AML-193 (cell line): ENCODE measurements around the gene RAP1GDS1.
"Not testable (repeated sequence)": the region's sequence is repeated elsewhere in the genome, so short reads cannot be mapped to it uniquely, and the experiment has no call there.

ENCODE experiments used
- DNase-seq, 2 experiments: peaks; one replicate each; lab custom pipeline; 2025; lab: John Stamatoyannopoulos, UW

The RAP1GDS1 gene

DNA sequence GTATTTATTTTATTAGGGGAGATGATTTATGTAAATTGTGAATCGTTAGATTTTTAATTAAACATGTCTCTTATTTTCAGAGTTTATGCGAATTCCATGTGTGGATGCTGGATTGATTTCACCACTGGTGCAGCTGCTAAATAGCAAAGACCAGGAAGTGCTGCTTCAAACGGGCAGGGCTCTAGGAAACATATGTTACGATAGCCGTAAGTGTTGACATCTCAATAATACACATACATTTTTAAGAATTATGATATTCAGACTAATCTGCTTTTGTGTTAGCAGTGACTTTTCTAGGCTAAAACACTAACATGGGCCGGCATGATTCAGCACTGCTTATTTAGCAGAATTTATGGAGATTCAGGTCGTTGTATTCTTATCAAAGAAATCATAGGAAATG lies 91.2 kb downstream of the RAP1GDS1 start:
- no peak for DNase-seq

- DNase-seq = no peak
These were observed 91.8 kb downstream of the RAP1GDS1 start for GRCh38 chr4:98352940-98353339.

DNA sequence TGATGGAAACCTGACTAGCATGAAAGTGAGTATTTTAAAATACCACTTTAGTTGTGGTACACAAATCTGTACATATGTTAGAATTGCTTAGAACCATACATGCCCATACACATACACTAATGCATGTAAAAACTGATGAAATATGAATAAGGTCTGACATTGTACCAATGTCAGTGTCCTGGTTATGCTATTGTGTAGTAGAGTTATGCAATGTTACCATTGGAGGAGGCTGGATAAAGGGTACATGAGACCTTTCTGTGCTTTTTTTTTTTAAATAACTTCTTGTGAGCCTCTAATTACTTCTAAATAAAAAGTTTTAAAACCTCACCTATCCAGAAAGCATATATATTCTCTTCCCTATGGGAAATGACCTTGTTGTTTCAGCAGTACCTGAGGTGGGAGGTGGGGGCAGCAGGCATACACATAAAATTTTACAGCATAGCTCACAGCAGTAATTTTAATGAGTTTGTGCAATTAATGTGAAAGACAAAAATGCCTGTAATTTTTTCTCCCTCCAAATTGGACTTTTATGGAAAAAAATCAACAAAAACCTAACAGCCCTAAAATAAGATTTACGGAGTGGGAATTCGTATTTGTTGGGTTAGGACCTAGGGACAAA lies 97.6 kb downstream of the RAP1GDS1 start:
- DNase-seq = no peak

DNA sequence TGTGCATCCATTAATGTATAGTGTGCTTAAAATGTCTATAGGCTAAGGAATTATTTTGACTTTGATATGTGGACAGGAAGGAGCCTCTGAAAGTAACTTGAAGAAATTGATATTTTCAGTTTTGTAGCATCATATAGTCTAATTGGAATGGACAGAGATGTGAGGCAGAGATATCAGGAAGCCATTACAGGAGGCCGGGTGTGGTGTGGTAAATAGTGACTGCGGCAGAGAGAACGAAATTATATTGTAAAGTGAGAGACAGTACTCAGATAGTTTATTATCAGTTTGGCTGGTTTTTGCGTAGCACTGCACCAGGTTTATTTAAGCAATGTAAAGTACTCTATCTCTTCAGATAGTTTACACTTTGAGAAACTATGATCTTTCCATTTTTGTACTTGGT lies 98.5 kb downstream of the RAP1GDS1 start:
- DNase-seq = no peak

GRCh38 chr4:98363431-98363830 lies 102.2 kb downstream of the RAP1GDS1 start:
- no peak for DNase-seq

GRCh38 chr4:98366275-98366674 lies 105.1 kb downstream of the RAP1GDS1 start:
- DNase-seq = not testable (repeated sequence)

DNA sequence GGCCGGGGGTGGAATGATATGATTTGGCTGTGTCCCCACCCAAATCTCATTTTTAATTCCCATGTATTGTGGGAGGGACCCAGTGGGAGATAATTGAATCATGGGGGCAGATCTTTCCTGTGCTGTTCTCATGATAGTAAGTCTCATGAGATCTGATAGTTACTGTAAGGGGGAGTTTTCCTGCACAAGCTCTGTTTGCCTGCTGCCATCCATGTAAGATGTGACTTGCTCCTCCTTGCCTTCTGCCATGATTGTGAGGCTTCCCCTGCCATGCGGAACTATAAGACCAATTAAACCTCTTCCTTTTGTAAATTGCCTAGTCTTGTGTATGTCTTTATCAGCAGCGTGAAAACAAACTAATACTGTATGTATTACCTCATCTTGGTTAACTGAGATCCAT lies 106.8 kb downstream of the RAP1GDS1 start:
- not testable (repeated sequence) for DNase-seq

DNA sequence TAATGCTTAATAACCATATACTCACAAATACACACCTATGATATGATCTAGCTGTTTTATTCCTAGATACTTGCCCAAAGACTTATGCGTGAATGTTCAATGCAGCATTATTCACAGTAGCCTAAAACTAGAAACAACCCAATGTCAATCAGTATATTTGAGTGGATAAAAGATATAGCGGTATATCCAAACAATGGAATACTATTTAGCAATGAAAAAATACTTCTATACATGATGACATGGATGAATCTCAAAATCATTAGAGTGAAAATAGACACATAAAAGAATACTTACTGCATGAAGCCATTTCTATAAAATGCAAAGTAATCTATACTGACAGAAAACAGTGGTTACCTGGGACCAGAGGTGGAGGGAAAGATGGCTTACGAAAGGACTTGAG lies 108.1 kb downstream of the RAP1GDS1 start:
- DNase-seq = no peak

DNA sequence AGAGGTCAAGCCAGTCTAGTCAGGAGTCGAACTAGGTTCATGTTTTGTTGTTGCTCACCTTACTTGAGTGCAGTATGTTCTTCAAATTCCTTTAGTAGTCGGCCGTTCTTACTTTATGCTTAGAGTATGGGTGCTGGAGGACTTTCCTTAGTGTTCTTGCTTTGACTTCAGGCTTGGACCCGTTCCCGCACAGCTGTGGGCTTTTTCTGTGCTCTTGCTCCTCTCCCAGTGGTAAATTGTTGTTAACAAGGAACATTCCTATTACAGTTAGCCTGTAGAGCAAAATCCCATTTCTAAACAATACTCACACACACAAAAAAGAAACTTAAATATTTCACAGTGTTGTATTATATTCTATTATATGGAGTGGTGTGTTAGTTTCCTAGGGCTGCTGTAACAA lies 113.5 kb downstream of the RAP1GDS1 start:
- no peak for DNase-seq

- no peak for DNase-seq
These were observed 116.4 kb downstream of the RAP1GDS1 start for GRCh38 chr4:98377559-98377958.

GRCh38 chr4:98381306-98381705 lies 120.1 kb downstream of the RAP1GDS1 start:
- no peak for DNase-seq

DNA sequence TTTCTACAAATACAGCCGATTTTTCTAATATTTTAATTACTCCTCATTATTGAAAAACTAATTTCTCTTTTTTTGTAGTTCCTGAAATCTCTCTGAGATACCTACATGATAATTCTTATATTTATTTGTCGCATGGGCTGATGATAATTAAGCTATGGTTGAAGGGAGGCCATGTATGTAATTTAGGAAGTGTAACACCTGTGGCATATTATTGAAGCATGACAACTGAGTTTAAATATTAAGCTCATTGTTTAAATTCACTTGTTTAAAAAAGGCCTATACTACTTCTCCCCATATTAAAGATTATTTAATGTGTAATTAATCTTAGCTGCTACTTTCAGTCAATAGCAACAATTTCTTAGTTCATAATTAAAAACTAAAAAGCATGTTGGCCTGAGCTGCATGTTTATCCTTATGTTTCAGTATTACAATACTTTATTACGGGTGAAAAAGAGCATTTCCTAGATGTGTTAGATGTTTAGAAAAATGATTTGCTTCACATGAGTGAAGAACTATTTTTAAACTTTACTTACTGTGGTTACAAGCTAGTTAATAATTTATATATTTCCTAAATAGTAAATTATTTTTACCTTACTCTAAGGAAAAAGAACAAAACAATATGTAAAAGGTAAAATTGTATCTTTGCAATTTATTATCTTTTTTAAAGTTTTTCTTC lies 122.4 kb downstream of the RAP1GDS1 start:
- no peak for DNase-seq

GRCh38 chr4:98385831-98386230 lies 124.6 kb downstream of the RAP1GDS1 start:
- no peak for DNase-seq

DNA sequence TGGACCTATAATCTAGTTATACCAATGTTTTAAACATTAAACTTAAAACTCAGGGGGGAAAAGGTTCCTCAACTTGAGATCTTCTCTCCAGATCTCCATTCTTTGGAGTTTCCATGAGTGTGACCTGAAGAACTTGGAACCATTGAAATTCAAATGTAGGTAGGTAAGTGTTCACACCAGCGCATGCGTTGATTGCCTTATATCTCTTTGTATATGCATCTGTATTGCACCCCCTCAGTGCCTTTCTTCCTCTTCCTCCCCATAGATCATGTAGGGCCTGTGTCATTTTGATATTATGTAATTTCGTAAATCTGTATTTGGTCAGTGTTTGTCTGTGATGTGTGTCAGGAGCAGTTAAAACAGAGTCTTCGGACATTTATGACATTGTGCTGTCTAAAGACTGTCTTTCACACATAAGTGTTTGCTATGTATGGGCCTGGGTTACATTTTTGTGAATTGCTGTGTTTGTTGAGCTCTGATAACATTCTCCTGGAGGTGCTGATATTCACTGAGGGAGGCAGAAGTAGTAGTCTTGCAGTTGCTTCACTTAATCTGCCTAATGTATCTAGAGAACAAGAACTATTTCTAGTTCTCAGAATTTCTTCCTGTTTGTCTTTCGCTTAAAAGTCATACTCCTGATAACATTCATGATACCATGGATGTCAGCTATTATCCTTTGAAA lies 126.3 kb downstream of the RAP1GDS1 start:
- DNase-seq = no peak

GRCh38 chr4:98394134-98394533 lies 132.9 kb downstream of the RAP1GDS1 start:
- no peak for DNase-seq

DNA sequence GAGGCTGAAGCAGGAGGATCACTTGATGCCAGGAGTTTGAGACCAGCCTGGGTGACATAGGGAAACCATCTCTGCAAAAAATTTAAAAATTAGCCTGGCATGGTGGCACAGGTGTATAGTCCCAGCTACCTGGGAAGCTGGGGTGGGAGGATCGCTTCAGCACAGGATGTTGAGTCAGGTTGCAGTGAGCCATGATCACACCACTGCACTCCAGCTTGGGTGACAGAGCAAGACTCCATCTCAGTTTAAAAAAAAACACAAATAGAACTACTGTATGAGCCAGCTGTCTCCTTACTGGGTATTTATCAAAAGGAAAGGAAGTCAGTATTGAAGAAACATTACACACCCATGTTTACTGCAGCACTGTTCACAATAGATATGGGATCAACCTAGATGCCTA lies 138.7 kb downstream of the RAP1GDS1 start:
- DNase-seq = no peak

- DNase-seq = no peak
These were observed 145.6 kb downstream of the RAP1GDS1 start for GRCh38 chr4:98406819-98407218.

DNA sequence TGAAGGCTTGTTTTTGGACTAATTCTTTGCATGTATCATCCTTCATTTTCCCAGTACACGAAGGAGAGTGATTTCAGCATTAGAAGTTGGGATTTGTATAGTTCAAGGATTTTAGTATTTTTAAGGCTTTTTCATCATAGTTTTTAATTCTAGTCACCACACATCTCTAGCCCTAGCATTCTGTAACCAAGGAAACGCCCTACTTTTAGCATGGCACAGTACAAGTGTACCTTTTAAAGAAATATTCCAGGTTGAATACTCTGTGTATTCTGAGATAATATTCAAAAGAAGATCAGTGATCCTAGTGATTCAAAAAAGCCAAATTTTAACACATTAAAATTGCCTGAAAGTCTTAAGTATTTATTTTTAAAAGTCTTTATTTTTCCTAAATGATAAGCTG lies 150.5 kb downstream of the RAP1GDS1 start:
- DNase-seq = no peak

DNA sequence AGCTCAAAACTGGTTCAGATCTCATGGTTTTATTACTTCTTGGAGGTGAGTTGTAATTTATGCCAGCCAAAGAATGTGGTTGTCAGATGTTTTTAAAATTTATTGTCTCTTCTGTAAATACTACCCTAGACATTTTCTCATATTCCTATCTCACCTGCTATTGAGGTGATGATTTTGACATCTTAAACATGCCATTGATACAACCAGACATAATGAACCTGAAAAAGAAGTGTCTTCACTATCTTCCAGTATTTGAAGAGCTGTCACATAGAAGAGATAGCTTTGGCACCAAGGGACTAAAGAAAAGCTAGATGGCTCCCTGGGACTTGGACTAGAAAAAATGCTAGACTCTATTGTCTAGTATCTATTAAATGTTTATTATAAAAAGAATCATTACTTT lies 155.7 kb downstream of the RAP1GDS1 start:
- no peak for DNase-seq

DNA sequence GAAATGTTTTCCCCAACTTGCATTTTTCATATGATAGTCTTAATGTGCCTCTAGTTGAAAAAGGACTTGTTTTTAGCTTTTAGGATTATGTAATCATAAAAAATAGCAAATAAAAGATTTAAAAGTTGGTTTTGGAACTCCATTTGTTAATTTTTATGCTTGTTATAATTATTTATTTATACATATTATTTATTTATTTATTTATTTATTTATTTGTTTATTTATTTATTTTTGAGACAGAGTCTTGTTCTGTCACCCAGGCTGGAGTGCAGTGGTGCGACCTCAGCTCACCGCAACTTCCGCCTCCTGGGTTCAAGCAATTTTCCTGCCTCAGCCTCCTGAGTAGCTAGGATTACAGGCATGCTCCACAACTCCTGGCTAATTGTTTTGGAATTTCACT lies 159.0 kb downstream of the RAP1GDS1 start:
- not testable (repeated sequence) for DNase-seq

GRCh38 chr4:98421111-98421510 lies 159.9 kb downstream of the RAP1GDS1 start:
- no peak for DNase-seq

DNA sequence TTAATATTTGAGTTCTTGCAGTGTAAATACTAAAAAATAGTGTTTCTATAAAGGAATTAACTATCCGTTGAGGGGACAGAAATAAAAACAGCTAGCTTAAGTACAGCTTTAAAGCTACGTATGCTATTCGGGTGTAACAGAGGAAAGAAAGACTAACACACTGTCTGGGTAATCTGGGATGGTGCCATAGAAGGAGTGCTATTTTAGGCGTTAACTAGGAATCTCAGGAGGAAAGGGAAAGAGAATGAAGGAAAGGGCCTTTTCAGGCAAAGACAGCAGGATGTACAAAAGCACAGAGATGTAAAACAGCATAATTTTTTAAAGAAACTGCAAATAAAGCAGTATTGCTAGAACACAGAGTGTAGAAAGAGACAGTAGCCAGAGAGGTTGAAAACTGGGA lies 161.8 kb downstream of the RAP1GDS1 start:
- DNase-seq = no peak

DNA sequence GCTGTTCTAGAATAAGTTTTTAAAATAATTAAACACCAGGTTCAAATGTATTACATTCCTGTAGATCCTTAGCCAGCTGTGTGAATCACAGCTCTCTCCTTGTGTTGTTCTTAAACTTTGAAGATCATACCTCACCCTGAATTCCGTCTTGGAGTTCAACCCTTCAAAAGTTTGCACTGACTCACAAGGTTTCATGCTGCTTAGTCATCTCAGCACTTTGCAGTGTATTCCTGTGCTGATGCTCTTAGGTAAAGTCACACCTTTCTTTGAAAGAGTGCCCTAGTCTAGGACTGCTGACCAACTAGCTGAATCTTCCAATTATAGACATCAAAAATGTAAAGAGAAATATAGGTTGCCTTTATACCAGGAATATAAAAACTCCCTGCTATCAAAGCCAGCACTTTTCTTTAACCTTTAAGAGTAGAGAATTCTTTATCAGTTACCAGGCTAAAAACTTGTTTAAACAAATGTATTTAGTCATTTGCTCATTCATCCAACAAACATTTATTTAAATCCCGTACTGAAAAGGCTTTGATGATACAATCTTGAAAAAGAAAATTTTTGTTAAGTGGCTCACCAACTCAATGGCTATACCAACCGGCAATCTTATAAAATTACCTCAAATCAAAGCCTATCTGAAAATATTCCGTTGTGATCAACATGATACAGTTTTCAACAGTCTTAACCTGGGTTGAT lies 169.7 kb downstream of the RAP1GDS1 start:
- no peak for DNase-seq
